Heart left ventricle (tissue), 13 donors: ENCODE results near the gene ILDR2.

ENCODE experiments used
- POLR2A ChIP-seq, 2 donors: fragments of 450-650 bp; IDR thresholded peaks; one replicate each; pipeline ENCODE4 v1.6.1; 2017; ENCODE audit warnings: antibody characterized with exemption in 2 of 2, mild to moderate bottlenecking in 2 of 2, moderate library complexity in 2 of 2
- TF ChIP-seq, protein P1 (sequence below), 12 donors: fragments of 200-600 bp; sonication (generic) in 4 of 12; IDR thresholded peaks; one replicate each; pipeline versions ENCODE4 v1.5.0 to v1.8.0; 2018 to 2022; ENCODE audit warnings: antibody characterized with exemption in 12 of 12, mild to moderate bottlenecking in 5 of 12
- donor health status: ischemic (EF 13 %, LVEDD 7.1; RV severe dilation, severe dysfunction).
- donor health status: DM: no; HTN: yes; CAD: no.
- donor health status: DM: no; HTN: no; CAD: no.
- donor health status: ischemic (EF 25% LVEDD 6.9; RV normal size, moderate dysfunction).
- donor health status: ischemic (EF 25% LVEDD 5.7; RV mildly dilated, moderate dysfunction).
- donor health status: ischemic (EF 35%, LVEDD 5.7; RV mildly dilated, moderate dysfunction).
- donor health status: nonischemic (EF 11% LVEDD 7.7; RV severe dilation, severe dysfunction).
- donor health status: DM: yes; HTN: yes; CAD: no.
- donor health status: PGD.
- donor health status: ischemic (EF 29% LVEDD 5.4; RV normal size, mild dysfunction).
- donor health status: nonischemic (EF 23%, LVEDD 6.1; RV moderate dilation, normal function).

DNA sequence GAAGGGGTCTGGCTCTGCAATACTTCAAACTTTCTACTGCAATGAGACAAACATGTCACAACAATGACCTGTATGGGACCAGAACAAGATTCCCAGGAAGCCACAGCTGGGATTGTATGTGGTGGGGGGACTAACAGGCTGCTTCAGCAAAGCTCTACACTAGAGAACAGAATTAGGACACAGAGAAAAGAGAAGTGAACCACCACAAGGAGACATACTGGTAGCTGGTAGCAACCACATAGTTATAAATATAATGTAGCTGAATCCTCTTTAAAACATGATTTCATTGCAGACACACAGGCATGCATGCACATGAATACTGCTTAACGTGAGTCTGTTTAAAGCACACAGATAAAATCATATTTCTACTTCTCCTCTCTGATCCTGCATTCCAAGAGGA is 3.5 kb upstream of the ILDR2 start:
- TF ChIP-seq, protein P1, sequence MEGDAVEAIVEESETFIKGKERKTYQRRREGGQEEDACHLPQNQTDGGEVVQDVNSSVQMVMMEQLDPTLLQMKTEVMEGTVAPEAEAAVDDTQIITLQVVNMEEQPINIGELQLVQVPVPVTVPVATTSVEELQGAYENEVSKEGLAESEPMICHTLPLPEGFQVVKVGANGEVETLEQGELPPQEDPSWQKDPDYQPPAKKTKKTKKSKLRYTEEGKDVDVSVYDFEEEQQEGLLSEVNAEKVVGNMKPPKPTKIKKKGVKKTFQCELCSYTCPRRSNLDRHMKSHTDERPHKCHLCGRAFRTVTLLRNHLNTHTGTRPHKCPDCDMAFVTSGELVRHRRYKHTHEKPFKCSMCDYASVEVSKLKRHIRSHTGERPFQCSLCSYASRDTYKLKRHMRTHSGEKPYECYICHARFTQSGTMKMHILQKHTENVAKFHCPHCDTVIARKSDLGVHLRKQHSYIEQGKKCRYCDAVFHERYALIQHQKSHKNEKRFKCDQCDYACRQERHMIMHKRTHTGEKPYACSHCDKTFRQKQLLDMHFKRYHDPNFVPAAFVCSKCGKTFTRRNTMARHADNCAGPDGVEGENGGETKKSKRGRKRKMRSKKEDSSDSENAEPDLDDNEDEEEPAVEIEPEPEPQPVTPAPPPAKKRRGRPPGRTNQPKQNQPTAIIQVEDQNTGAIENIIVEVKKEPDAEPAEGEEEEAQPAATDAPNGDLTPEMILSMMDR (IDR thresholded peaks at IDR 0.05): no peak
- TF ChIP-seq POLR2A (IDR thresholded peaks at IDR 0.05): no peak
